RWPE2 (cell line): Measurements from ENCODE around the gene BATF2.

Source experiments
- ATAC-seq: fragments of 200-7000 bp; cut with Tn5 transposase; 3 replicates; pipeline ENCODE4 v1.9.1; 2021; ENCODE audit warnings: low read depth
- DNase-seq: peaks from one replicate; pipeline ENCODE4 v3.0.0-alpha.2; 2020; ENCODE audit warnings: low spot score
- H3K27ac ChIP-seq: fragments of 450-650 bp; 2 replicates; pipeline ENCODE4 v1.5.1; 2017; ENCODE audit warnings: mild to moderate bottlenecking; ENCODE audit not compliant: poor library complexity, severe bottlenecking
- H3K27me3 ChIP-seq: fragments of 250-450 bp; sonication (Bioruptor Pico); 2 replicates; pipeline ENCODE4 v1.5.1; 2021; ENCODE audit warnings: mild to moderate bottlenecking, moderate library complexity; ENCODE audit not compliant: insufficient read depth, poor library complexity, severe bottlenecking
- H3K36me3 ChIP-seq: fragments of 250-450 bp; sonication (Bioruptor Pico); 2 replicates; pipeline ENCODE4 v1.5.1; 2020; ENCODE audit warnings: low read depth, mild to moderate bottlenecking, moderate library complexity
- H3K4me1 ChIP-seq: fragments of 250-450 bp; sonication (Bioruptor Pico); 2 replicates; pipeline ENCODE4 v1.5.1; 2021; ENCODE audit warnings: mild to moderate bottlenecking, moderate library complexity; ENCODE audit not compliant: insufficient read depth, poor library complexity, severe bottlenecking
- H3K4me3 ChIP-seq: fragments of 250-450 bp; sonication (Bioruptor Pico); 2 replicates; pipeline ENCODE4 v1.5.1; 2021; ENCODE audit warnings: mild to moderate bottlenecking, moderate library complexity; ENCODE audit not compliant: severe bottlenecking
- H3K9me3 ChIP-seq: fragments of 250-450 bp; sonication (Bioruptor Pico); 2 replicates; pipeline ENCODE4 v1.5.1; 2021; ENCODE audit warnings: mild to moderate bottlenecking, moderate library complexity; ENCODE audit not compliant: severe bottlenecking
- CTCF ChIP-seq: fragments of 450-650 bp; IDR thresholded peaks from one replicate; pipeline ENCODE4 v1.5.1; 2017; ENCODE audit warnings: mild to moderate bottlenecking, moderate library complexity; ENCODE audit not compliant: poor library complexity, severe bottlenecking

BATF2 gene

GRCh38 chr11:65003282-65003681, 6.5 kb upstream of the BATF2 start:
- ATAC-seq: no peak
- no peak for TF ChIP-seq CTCF
- Histone ChIP-seq H3K4me1 (peaks cover 16% of the 10 kb centered on the region), H3K27me3 (no peaks in the 10 kb centered on the region), H3K4me3 (no peak overlapping the region), H3K27ac (no peak overlapping the region), H3K36me3 (no peaks in the 10 kb centered on the region), H3K9me3 (no peaks in the 10 kb centered on the region)
- DNase-seq: no peak

- Histone ChIP-seq H3K9me3 (no peaks in the 10 kb centered on the region), H3K4me3 (no peak overlapping the region), H3K27me3 (no peaks in the 10 kb centered on the region), H3K36me3 (no peaks in the 10 kb centered on the region), H3K27ac (no peak overlapping the region), H3K4me1 (peaks cover 15% of the 10 kb centered on the region)
- no peak for ATAC-seq
- no peak for DNase-seq
- TF ChIP-seq CTCF: no peak
Measured at GRCh38 chr11:65002706-65003105, 5.9 kb upstream of the BATF2 start.

- DNase-seq: no peak
- Histone ChIP-seq H3K9me3 (no peaks in the 10 kb centered on the region), H3K4me3 (no peak overlapping the region), H3K4me1 (no peaks in the 10 kb centered on the region), H3K27ac (no peak overlapping the region), H3K27me3 (no peaks in the 10 kb centered on the region), H3K36me3 (no peaks in the 10 kb centered on the region)
- TF ChIP-seq CTCF: no peak
- no peak for ATAC-seq
Measured at GRCh38 chr11:64999478-64999877, 2.7 kb upstream of the BATF2 start.

- DNase-seq (no peak), ATAC-seq (no peak)
- H3K27me3 ChIP-seq: no peaks in the 10 kb centered on the region
- H3K27ac ChIP-seq: no peak overlapping the region
- no peaks in the 10 kb centered on the region for H3K36me3 ChIP-seq
- no peaks in the 10 kb centered on the region for H3K4me1 ChIP-seq
- H3K9me3 ChIP-seq: no peaks in the 10 kb centered on the region
- TF ChIP-seq CTCF: no peak
- no peak overlapping the region for H3K4me3 ChIP-seq
Measured at GRCh38 chr11:64998690-64999431, 2.1 kb upstream of the BATF2 start.

GRCh38 chr11:64998141-64998540, 1.4 kb upstream of the BATF2 start:
- ATAC-seq (no peak), DNase-seq (no peak)
- no peaks in the 10 kb centered on the region for H3K27me3 ChIP-seq
- H3K27ac ChIP-seq: no peak overlapping the region
- H3K4me3 ChIP-seq: no peak overlapping the region
- H3K9me3 ChIP-seq: no peaks in the 10 kb centered on the region
- no peak for TF ChIP-seq CTCF
- no peaks in the 10 kb centered on the region for H3K36me3 ChIP-seq
- no peaks in the 10 kb centered on the region for H3K4me1 ChIP-seq
